Uterine smooth muscle cell (primary cell): ENCODE measurements around the gene SNCB. TPM values are rescaled to one million over a fixed set of nuclear protein-coding genes. Genes with fewer than 3 reads are reported as not detected.

Experiments used
- total RNA-seq: library from RNA; depleted of rRNA; stranded (reverse); fragments of >200 nt; gene quantifications from 2 replicates; pipeline ENCODE4 v1.2.3, GENCODE V29; 2014

The SNCB gene
- 0.37 and 2.8 TPM in 2 replicates for total RNA-seq

DNA sequence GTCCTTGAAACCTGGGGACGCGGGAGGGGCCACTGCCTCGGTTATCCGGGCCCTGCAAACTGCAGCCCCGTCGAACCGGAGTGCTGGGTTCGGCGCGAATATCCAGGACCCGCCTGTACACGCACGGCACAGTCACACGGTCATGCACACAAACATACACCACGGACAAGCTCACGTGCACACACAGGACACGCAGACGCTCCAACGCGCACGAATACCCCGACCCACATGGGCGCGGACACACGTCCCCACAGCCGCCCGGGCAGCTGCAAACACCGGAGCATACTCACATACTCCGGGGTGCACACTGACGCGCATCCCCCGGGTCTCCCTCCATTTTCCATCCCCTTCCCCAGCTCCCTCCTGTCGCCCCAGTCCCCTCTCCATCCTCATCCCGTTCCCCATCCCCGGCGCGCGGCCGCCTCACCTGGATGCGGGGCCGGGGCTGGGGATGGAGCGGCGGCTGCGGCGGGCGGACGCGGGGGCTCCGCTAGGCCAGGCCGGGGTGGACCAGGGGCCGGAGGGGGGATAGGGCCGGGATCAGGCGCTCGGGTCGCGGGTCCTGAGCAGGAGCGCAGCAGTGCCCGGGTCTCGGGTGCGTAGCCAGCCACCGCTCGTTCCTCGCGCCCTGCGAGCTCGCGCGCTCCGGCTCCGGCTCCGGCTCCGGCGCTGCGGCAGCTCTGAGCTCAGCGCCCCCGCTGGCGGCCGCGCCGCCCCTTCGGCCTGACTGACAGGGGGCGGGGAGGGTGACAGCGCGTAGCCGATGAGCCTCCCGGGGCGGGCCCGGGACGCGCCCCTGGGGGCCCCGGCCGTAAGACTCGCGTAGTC lies at the start of gene SNCB, which contains the start of gene EIF4E1B:
TSS of gene SNCB (minus strand) at position 682 of the 828 bp plus-strand sequence. CDS start 880 bp downstream, outside the sequence.
TSS of gene EIF4E1B (plus strand) at position 823 of the 828 bp plus-strand sequence. CDS start 12,113 bp downstream, outside the sequence.

DNA sequence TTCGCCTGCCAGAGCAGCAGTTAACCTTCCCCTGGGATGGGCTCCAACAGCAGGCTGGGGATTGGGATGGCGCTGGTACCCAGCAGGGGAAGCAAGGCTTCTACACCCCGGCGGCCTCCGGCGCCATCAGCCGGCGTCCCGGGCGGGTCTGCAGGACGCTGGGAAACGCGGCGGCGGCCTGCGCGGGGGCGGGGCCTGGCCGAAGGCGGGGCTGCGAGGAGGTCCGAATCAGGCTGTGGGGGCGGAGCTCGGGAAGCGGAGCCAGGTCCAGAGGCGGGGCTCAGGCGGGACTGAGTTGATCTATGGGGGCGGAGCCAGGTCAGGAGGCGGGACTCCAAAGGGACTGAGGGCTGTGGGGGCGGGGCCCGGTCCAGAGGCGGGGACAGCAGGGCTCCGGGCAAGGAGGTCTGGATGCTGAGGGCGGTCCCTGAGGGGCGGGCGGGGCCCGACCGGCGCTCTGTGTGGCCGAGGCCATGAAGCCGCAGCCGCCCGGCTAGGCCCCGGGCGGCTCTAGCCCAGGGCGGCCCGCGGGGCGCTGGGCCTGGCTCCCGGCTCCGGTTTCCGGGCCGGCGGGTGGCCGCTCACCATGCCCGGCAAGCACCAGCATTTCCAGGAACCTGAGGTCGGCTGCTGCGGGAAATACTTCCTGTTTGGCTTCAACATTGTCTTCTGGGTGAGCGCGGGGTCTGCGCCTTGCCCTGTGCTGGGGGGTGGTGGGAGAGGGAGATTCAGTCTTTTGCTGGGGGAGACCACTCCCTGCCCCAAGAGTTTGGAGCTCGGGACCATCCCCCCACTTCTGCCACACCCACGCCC lies 16.9 kb upstream of the SNCB start, which contains the start of gene TSPAN17:
TSS of gene TSPAN17 (plus strand) at position 455 of the 813 bp plus-strand sequence. CDS start at position 587, 132 bp downstream.

DNA sequence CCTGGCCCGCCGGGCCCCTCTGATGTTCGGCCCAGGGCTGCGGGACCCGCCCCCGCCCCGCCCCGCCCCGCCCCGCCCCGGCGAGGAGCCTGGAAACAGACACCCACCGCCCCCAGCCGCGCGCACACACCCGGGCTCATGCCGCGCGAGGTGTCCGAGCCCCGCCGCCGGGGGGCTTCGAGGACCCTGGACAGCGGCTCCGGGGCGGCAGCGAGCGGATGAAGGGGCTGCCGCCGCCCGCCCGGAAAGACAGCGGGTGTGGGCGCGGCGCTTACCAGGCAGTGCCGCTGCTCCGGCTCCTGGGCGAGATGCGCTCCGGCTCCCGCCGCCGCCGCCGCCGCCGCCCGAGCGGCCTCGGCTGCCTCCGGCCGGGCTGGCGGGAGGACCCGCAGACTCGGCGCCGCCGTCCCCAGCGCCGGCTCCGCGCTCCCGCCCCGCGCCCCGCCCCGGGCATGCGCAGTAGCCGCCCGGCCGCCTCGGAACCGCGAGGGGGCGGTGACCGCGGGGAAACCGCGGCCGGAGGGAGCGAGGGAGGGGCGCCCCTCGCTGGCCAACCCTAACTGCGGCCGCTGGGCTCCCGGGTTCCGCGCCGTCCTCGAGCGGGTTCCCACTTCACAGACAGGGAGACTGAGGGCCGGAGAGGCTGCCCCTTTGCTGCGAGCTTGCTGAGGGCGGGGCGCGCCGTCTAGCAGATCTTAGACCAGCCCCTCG lies 20.5 kb downstream of the SNCB start, which contains the start of gene GPRIN1:
TSS of gene GPRIN1 (minus strand) at position 433 of the 711 bp plus-strand sequence. CDS start 10,322 bp downstream, outside the sequence.

Other genes with a start within 250 kb of the SNCB start
- gene NOP16, start 241.9 kb downstream of the SNCB start, total RNA-seq: 11.4 and 20.0 TPM in 2 replicates
- 17.0 and 25.4 TPM in 2 replicates for gene HIGD2A, start 241.8 kb downstream of the SNCB start, total RNA-seq
- 89.4 and 139 TPM in 2 replicates for gene CLTB, start 214.0 kb downstream of the SNCB start, total RNA-seq
- 36.5 and 38.3 TPM in 2 replicates for gene FAF2, start 182.1 kb downstream of the SNCB start, total RNA-seq
- gene RNF44, start 93.1 kb downstream of the SNCB start, total RNA-seq: 1.00 and 1.7 TPM in 2 replicates
- gene CDHR2, start 81.2 kb downstream of the SNCB start, total RNA-seq: not detected in 2 replicates
- gene GPRIN1, start 20.4 kb downstream of the SNCB start, total RNA-seq: 4.4 and 9.8 TPM in 2 replicates
- not detected in 2 replicates for gene EIF4E1B, start 141 bp upstream of the SNCB start, total RNA-seq
- gene TSPAN17, start 16.9 kb upstream of the SNCB start, total RNA-seq: 35.5 and 40.4 TPM in 2 replicates
- gene UNC5A, start 180.0 kb upstream of the SNCB start, total RNA-seq: not detected in 2 replicates